SK-N-SH treated with all-trans-retinoic acid at 6 μM for 48 hours (cell line): ENCODE data around the gene OSGIN1.
"Not testable (repeated sequence)": the region's sequence is repeated elsewhere in the genome, so short reads cannot be mapped to it uniquely, and the experiment has no call there.

Experiments used
- ARNTL ChIP-seq: fragments of 450-650 bp; formaldehyde crosslinking; IDR thresholded peaks from 2 replicates; pipeline ENCODE4 v1.5.0; 2020; ENCODE audit warnings: low read depth, mild to moderate bottlenecking, moderate library complexity, borderline replicate concordance
- CSDC2 ChIP-seq: fragments of 250-450 bp; sonication (Bioruptor Pico); IDR thresholded peaks from 2 replicates; pipeline ENCODE4 v1.5.0; 2020; ENCODE audit warnings: mild to moderate bottlenecking, moderate library complexity
- GLIS3 ChIP-seq: fragments of 250-450 bp; sonication (Bioruptor Pico); IDR thresholded peaks from 2 replicates; pipeline ENCODE4 v1.5.0; 2020; ENCODE audit warnings: mild to moderate bottlenecking, moderate library complexity
- OSR1 ChIP-seq: fragments of 250-450 bp; sonication (Bioruptor Pico); IDR thresholded peaks from 2 replicates; pipeline ENCODE4 v1.8.0; 2022; ENCODE audit warnings: moderate library complexity, mild to moderate bottlenecking, inconsistent platforms
- PATZ1 ChIP-seq: fragments of 250-450 bp; sonication (Bioruptor Pico); IDR thresholded peaks from 2 replicates; pipeline ENCODE4 v1.8.0; 2020; ENCODE audit warnings: mild to moderate bottlenecking, moderate library complexity, borderline replicate concordance
- RARB ChIP-seq: fragments of 250-450 bp; sonication (Bioruptor Pico); IDR thresholded peaks from 2 replicates; pipeline ENCODE4 v1.8.0; 2021; ENCODE audit warnings: mild to moderate bottlenecking, moderate library complexity
- ZC3H10 ChIP-seq: fragments of 250-450 bp; sonication (Bioruptor Pico); IDR thresholded peaks from 2 replicates; pipeline ENCODE4 v1.5.1; 2021; ENCODE audit warnings: mild to moderate bottlenecking, moderate library complexity
- ZFP3 ChIP-seq: fragments of 250-450 bp; sonication (Bioruptor Pico); IDR thresholded peaks from 2 replicates; pipeline ENCODE4 v1.5.0; 2020; ENCODE audit warnings: mild to moderate bottlenecking, moderate library complexity
- ZNF565 ChIP-seq: fragments of 450-650 bp; formaldehyde crosslinking; conservative IDR thresholded peaks from 2 replicates; pipeline ENCODE4 v1.5.0; 2020; ENCODE audit warnings: low read depth, mild to moderate bottlenecking, moderate library complexity

GRCh38 chr16:83941546-83941945, 11.5 kb upstream of the OSGIN1 start:
- not testable (repeated sequence) for TF ChIP-seq GLIS3 (CRISPR knock-in tag); RARB (CRISPR knock-in tag); PATZ1 (CRISPR knock-in tag); OSR1 (CRISPR knock-in tag); ZC3H10 (CRISPR knock-in tag); CSDC2; ARNTL (CRISPR knock-in tag); ZFP3; ZNF565 (CRISPR knock-in tag)
